OCI-LY1 (cell line): ENCODE data around the gene SLC17A9.

Experiments
- H2AFZ ChIP-seq: fragments of 200-600 bp; sonication (generic), shearing (Covaris generic); 2 replicates; pipeline ENCODE4 v1.6.0; 2014; ENCODE audit warnings: antibody characterized with exemption, mild to moderate bottlenecking, low read length
- H3F3A ChIP-seq: fragments of 200-600 bp; sonication (generic), shearing (Covaris generic); 2 replicates; pipeline ENCODE4 v1.6.0; 2014; ENCODE audit warnings: mild to moderate bottlenecking, antibody characterized with exemption, low read length, moderate library complexity; ENCODE audit not compliant: insufficient read depth
- H3K27ac ChIP-seq: fragments of 200-600 bp; sonication (generic); 2 replicates; pipeline ENCODE4 v1.5.1; 2014; ENCODE audit warnings: low read length, mixed run types, mild to moderate bottlenecking, low read depth; ENCODE audit not compliant: poor library complexity, severe bottlenecking
- H3K27me3 ChIP-seq: fragments of 200-600 bp; sonication (generic); 2 replicates; pipeline ENCODE4 v1.6.0; 2014; ENCODE audit warnings: antibody characterized with exemption, mild to moderate bottlenecking, low read length, moderate library complexity; ENCODE audit not compliant: insufficient read depth
- H3K36me3 ChIP-seq: fragments of 200-600 bp; sonication (generic); 2 replicates; pipeline ENCODE4 v1.6.1; 2014; ENCODE audit warnings: mild to moderate bottlenecking, antibody characterized with exemption, low read length, moderate library complexity, mixed read lengths; ENCODE audit not compliant: insufficient read depth
- H3K4me1 ChIP-seq: fragments of 200-600 bp; sonication (generic); 2 replicates; pipeline ENCODE4 v1.5.1; 2014; ENCODE audit warnings: mild to moderate bottlenecking, low read length, moderate library complexity; ENCODE audit not compliant: insufficient read depth, severe bottlenecking
- H3K4me2 ChIP-seq: fragments of 200-600 bp; sonication (generic), shearing (Covaris generic); 2 replicates; pipeline ENCODE4 v1.6.1; 2014; ENCODE audit warnings: low read length
- H3K4me3 ChIP-seq: fragments of 200-600 bp; sonication (generic); 2 replicates; pipeline ENCODE4 v1.5.1; 2014; ENCODE audit warnings: low read length, low read depth, mild to moderate bottlenecking, mixed read lengths; ENCODE audit not compliant: poor library complexity, severe bottlenecking
- H3K79me2 ChIP-seq: fragments of 200-600 bp; shearing (Covaris generic); 2 replicates; pipeline ENCODE4 v1.6.1; 2016; ENCODE audit warnings: mixed run types, low read length, mixed read lengths; ENCODE audit not compliant: insufficient read depth
- H3K9ac ChIP-seq: fragments of 200-600 bp; sonication (generic), shearing (Covaris generic); 2 replicates; pipeline ENCODE4 v1.6.1; 2014; ENCODE audit warnings: mild to moderate bottlenecking, low read length, mixed read lengths
- H3K9me2 ChIP-seq: fragments of 200-600 bp; sonication (generic), shearing (Covaris generic); 2 replicates; pipeline ENCODE4 v1.6.1; 2014; ENCODE audit warnings: low read depth, mild to moderate bottlenecking, low read length, mixed read lengths
- H3K9me3 ChIP-seq: fragments of 200-600 bp; shearing (Covaris generic); 2 replicates; pipeline ENCODE4 v1.6.1; 2014; ENCODE audit warnings: low read length, mixed read lengths
- H4K20me1 ChIP-seq: fragments of 200-600 bp; sonication (generic), shearing (Covaris generic); 2 replicates; pipeline ENCODE4 v1.6.0; 2016; ENCODE audit warnings: mild to moderate bottlenecking, low read length; ENCODE audit not compliant: insufficient read depth
- CTCF ChIP-seq: fragments of 200-600 bp; sonication (generic), shearing (Covaris generic); IDR thresholded peaks from 2 replicates; pipeline ENCODE4 v1.5.1; 2017; ENCODE audit warnings: mild to moderate bottlenecking, antibody characterized with exemption, low read length, moderate library complexity, mixed read lengths
- EZH2 ChIP-seq: fragments of 200-600 bp; sonication (generic), shearing (Covaris generic); IDR thresholded peaks from 2 replicates; pipeline ENCODE4 v1.8.0; 2017; ENCODE audit warnings: borderline replicate concordance, mixed run types, mild to moderate bottlenecking, antibody characterized with exemption, low read length, moderate library complexity, mixed read lengths

The SLC17A9 gene

GRCh38 chr20:62923669-62924441 is 28.7 kb upstream of the SLC17A9 start:
- Histone ChIP-seq H3K9me2 (no peaks in the 10 kb centered on the region), H3K9me3 (no peaks in the 10 kb centered on the region), H3K4me3 (peak overlapping the region; percentile 97), H3K4me1 (peaks cover 73% of the 10 kb centered on the region), H3K79me2 (peaks cover 67% of the 10 kb centered on the region), H3K27me3 (no peaks in the 10 kb centered on the region), H3K9ac (no peak overlapping the region), H3K4me2 (peak overlapping the region; percentile 97), H3K36me3 (peaks cover 5% of the 10 kb centered on the region; the same call in 1 of the 2 replicates), H4K20me1 (no peaks in the 10 kb centered on the region), H3F3A (no peaks in the 10 kb centered on the region), H2AFZ (no peak overlapping the region), H3K27ac (no peak overlapping the region)
- TF ChIP-seq EZH2 (no peak), CTCF (no peak)

GRCh38 chr20:62924442-62925075 is 27.9 kb upstream of the SLC17A9 start:
- Histone ChIP-seq H3K79me2 (peaks cover 60% of the 10 kb centered on the region), H3K4me1 (peaks cover 73% of the 10 kb centered on the region), H3K27me3 (no peaks in the 10 kb centered on the region), H3K4me3 (peak overlapping the region; percentile 97), H3K9me3 (no peaks in the 10 kb centered on the region), H3K27ac (no peak overlapping the region), H2AFZ (no peak overlapping the region), H3K36me3 (peaks cover 5% of the 10 kb centered on the region; the same call in 1 of the 2 replicates), H3K9ac (peak overlapping the region; percentile 98; the same call in 1 of the 2 replicates), H3F3A (no peaks in the 10 kb centered on the region), H3K4me2 (peak overlapping the region; percentile 97), H3K9me2 (no peaks in the 10 kb centered on the region), H4K20me1 (no peaks in the 10 kb centered on the region)
- TF ChIP-seq CTCF = no peak
- no peak for TF ChIP-seq EZH2

- no peaks in the 10 kb centered on the region for H3F3A ChIP-seq
- H3K4me1 ChIP-seq = peaks cover 73% of the 10 kb centered on the region
- H3K9me2 ChIP-seq = no peaks in the 10 kb centered on the region
- no peak overlapping the region for H2AFZ ChIP-seq
- no peaks in the 10 kb centered on the region for H3K27me3 ChIP-seq
- H3K9ac ChIP-seq = peak overlapping the region; percentile 98
- H3K79me2 ChIP-seq = peaks cover 57% of the 10 kb centered on the region
- no peaks in the 10 kb centered on the region for H4K20me1 ChIP-seq
- no peak overlapping the region for H3K27ac ChIP-seq
- H3K4me3 ChIP-seq = peak overlapping the region; percentile 97
- peak overlapping the region; percentile 97 for H3K4me2 ChIP-seq
- peaks cover 5% of the 10 kb centered on the region; the same call in 1 of the 2 replicates for H3K36me3 ChIP-seq
- no peaks in the 10 kb centered on the region for H3K9me3 ChIP-seq
- TF ChIP-seq EZH2 = no peak
- no peak for TF ChIP-seq CTCF
These were observed 27.5 kb upstream of the SLC17A9 start for GRCh38 chr20:62925076-62925419.
